Hematopoietic multipotent progenitor cell treated with erythropoietin and hydrocortisone succinate and interleukin-3 and kit ligand, for 4 days (in vitro differentiated cells): ENCODE data around the gene GRM8.
"Not testable (repeated sequence)": the region's sequence is repeated elsewhere in the genome, so short reads cannot be mapped to it uniquely, and the experiment has no call there.

Experiments
- DNase-seq: peaks from one replicate; pipeline ENCODE4 v3.0.0-alpha.2; 2015

GRM8 gene

GRCh38 chr7:126905255-126905654 lies 347.5 kb downstream of the GRM8 start:
- DNase-seq, result not testable (repeated sequence)

GRCh38 chr7:126901041-126901765 lies 351.5 kb downstream of the GRM8 start:
- not testable (repeated sequence) for DNase-seq

GRCh38 chr7:126887980-126888379 lies 364.8 kb downstream of the GRM8 start:
- not testable (repeated sequence) for DNase-seq

- DNase-seq, result not testable (repeated sequence)
These were observed 365.2 kb downstream of the GRM8 start for GRCh38 chr7:126887560-126887959.

GRCh38 chr7:126882730-126883129 lies 370.0 kb downstream of the GRM8 start:
- not testable (repeated sequence) for DNase-seq

GRCh38 chr7:126881908-126882307 lies 370.8 kb downstream of the GRM8 start:
- DNase-seq, result not testable (repeated sequence)

GRCh38 chr7:126881315-126881714 lies 371.4 kb downstream of the GRM8 start:
- DNase-seq, result no peak

- not testable (repeated sequence) for DNase-seq
These were observed 376.2 kb downstream of the GRM8 start for GRCh38 chr7:126876536-126876935.

- DNase-seq, result peak; percentile 40
These were observed 395.9 kb downstream of the GRM8 start for GRCh38 chr7:126856691-126857291.

- no peak for DNase-seq
These were observed 407.4 kb downstream of the GRM8 start for GRCh38 chr7:126845331-126845730.

- no peak for DNase-seq
These were observed 408.9 kb downstream of the GRM8 start for GRCh38 chr7:126843883-126844282.

GRCh38 chr7:126843336-126843735 lies 409.4 kb downstream of the GRM8 start:
- no peak for DNase-seq

GRCh38 chr7:126842451-126842850 lies 410.3 kb downstream of the GRM8 start:
- DNase-seq, result no peak

GRCh38 chr7:126840869-126841268 lies 411.9 kb downstream of the GRM8 start:
- peak; percentile 3 for DNase-seq

- DNase-seq, result no peak
These were observed 413.1 kb downstream of the GRM8 start for GRCh38 chr7:126839624-126840023.

GRCh38 chr7:126838194-126838593 lies 414.5 kb downstream of the GRM8 start:
- DNase-seq, result no peak

GRCh38 chr7:126831241-126831640 lies 421.5 kb downstream of the GRM8 start:
- DNase-seq, result not testable (repeated sequence)

GRCh38 chr7:126820925-126821324 lies 431.8 kb downstream of the GRM8 start:
- no peak for DNase-seq

- DNase-seq, result no peak
These were observed 433.6 kb downstream of the GRM8 start for GRCh38 chr7:126819197-126819484.

GRCh38 chr7:126818393-126819196 lies 434.1 kb downstream of the GRM8 start:
- no peak for DNase-seq

GRCh38 chr7:126809188-126809587 lies 443.6 kb downstream of the GRM8 start:
- no peak for DNase-seq

- DNase-seq, result no peak
These were observed 446.1 kb downstream of the GRM8 start for GRCh38 chr7:126806614-126807013.

GRCh38 chr7:126805351-126805750 lies 447.4 kb downstream of the GRM8 start:
- DNase-seq, result no peak

GRCh38 chr7:126804604-126805003 lies 448.1 kb downstream of the GRM8 start:
- DNase-seq, result no peak
